GM18517 (cell line): ENCODE measurements around the gene ADRB2.
A peak's percentile ranks its signal among the peaks of the same experiment; 100 is the strongest.

Source experiments
- ATAC-seq: cut with Tn5 transposase; IDR thresholded peaks from one replicate; pipeline ENCODE4 v1.9.1; 2021; ENCODE audit warnings: mild to moderate bottlenecking, moderate library complexity; ENCODE audit not compliant: unreplicated experiment

Gene ADRB2

GRCh38 chr5:148830211-148830610 is 3.8 kb downstream of the ADRB2 start:
- ATAC-seq, result no peak

GRCh38 chr5:148831590-148832565 is 5.5 kb downstream of the ADRB2 start:
- ATAC-seq, result peak; percentile 94

DNA sequence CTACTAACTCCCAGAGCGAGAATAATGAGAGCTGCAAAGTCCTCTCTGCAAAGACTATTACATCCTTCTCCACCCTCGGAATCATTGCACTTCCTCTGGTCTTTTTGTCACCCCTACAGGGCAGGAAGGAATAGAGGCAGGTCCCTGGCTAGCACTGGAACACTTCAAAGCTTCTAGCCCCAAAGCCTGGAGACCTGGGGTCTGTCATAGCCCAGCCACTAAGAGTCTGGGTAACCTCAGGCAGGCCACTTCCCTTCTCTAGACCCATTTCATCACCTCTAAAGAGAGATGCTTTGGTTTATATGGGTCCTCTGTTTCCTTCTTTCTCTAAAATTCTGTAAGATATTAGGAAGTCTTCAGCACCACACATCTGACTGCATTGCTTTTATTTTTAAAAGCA is 6.7 kb downstream of the ADRB2 start:
- ATAC-seq, result no peak

- ATAC-seq, result no peak
Measured at GRCh38 chr5:148833925-148834324, 7.5 kb downstream of the ADRB2 start.

GRCh38 chr5:148834689-148835088 is 8.3 kb downstream of the ADRB2 start:
- no peak for ATAC-seq

DNA sequence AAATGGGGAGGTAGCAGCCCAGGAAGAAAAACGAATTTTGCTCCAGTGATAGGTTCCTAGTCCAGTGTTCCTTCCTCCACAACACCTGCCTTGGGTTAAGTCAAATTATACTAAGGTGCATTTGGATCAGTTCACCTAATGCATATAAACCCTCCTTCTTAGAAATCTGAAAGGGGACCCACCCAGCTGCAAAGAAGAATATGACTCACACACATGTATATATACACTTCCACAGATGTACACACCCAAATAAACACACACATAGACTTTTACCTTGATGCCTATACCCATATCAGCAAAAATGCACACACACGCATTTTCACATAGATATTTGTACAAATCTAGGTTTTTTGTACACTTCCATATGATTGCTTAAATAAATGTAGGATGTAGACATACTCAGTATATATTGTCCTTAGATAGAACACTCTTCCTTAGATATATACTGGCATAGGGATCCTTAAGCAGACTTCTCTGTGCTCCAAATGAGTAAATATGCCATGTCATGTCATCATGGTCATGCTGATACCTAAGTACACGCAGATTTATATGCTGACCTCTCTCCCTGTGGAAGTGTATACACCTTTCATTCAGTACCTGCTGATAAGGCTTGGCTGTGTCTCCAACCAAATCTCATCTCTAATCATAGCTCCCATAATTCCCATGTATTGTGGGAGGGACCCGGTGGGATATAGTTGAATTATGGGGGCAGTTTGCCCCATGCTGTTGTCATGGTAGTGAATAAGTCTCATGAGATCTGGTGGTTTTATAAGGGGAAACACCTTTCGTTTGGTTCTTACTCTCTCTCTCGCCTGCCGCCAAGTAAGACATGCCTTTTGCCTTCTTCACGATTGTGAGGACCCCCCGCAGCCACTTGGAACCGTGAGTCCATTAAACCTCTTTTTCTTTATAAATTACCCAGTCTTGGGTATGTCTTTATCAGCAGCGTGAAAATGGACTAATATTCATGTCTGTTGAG is 10.2 kb downstream of the ADRB2 start:
- no peak for ATAC-seq

- no peak for ATAC-seq
Measured at GRCh38 chr5:148837383-148837782, 11.0 kb downstream of the ADRB2 start.

GRCh38 chr5:148838357-148838756 is 11.9 kb downstream of the ADRB2 start:
- ATAC-seq, result no peak

GRCh38 chr5:148839960-148840359 is 13.5 kb downstream of the ADRB2 start:
- ATAC-seq, result no peak

DNA sequence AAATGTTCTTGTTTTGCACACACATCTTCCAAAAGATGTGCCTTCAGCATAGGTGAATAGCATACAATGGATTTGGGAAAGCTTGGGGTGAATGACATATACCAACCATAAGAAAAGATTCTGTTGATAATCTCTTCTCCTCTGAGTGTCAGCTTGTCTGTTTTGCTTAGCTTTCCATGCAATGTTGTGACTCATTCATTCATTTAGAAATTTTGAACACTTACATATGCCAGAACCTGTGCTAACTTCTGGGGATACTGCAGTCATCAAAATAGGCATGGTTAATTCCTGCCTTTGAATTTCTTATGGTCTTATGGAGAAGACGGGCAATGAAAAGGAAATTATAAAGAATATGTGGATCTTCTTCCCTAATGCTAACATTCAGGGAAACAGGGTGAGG is 14.1 kb downstream of the ADRB2 start:
- no peak for ATAC-seq

- no peak for ATAC-seq
Measured at GRCh38 chr5:148841519-148841918, 15.1 kb downstream of the ADRB2 start.

GRCh38 chr5:148842161-148842560 is 15.8 kb downstream of the ADRB2 start:
- no peak for ATAC-seq

DNA sequence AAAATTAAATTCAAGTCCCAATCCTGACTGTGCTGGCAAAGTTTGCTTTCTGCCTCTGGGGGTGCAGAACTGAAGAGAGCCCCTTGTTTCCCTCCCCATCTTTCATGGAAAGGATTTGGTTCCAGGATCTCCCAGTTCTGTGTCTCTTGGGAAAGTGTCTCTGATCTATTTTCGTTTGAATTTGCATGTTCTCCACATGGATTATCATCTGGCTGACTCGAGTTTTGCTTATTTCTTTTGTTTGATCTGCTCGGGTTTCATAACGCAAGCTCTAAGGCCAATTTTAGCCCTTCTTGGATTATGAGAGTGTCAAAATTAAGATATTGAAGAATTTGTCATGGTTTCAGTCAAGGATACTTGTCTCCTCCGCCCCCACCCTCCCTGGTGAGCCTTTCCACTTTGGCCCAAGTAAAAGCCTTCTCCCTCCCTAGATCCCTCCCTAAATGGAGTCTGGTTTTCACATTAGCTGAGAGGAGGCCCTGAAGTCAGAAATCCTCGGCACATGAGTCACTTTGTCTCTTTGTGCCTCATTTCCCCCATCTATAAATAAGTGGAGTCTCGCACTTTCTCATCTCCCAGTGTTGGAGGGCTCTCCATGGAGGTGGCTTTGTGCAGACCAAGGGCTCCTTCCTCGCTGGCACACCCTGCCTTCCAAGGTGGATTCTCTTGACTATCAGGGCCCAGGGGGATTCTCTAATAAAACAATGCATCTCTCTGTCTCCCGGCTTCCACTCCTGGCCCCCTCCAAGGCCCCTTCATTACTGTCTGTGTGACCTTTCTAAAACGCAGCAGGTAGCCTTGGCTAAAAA is 17.3 kb downstream of the ADRB2 start:
- ATAC-seq, result no peak

DNA sequence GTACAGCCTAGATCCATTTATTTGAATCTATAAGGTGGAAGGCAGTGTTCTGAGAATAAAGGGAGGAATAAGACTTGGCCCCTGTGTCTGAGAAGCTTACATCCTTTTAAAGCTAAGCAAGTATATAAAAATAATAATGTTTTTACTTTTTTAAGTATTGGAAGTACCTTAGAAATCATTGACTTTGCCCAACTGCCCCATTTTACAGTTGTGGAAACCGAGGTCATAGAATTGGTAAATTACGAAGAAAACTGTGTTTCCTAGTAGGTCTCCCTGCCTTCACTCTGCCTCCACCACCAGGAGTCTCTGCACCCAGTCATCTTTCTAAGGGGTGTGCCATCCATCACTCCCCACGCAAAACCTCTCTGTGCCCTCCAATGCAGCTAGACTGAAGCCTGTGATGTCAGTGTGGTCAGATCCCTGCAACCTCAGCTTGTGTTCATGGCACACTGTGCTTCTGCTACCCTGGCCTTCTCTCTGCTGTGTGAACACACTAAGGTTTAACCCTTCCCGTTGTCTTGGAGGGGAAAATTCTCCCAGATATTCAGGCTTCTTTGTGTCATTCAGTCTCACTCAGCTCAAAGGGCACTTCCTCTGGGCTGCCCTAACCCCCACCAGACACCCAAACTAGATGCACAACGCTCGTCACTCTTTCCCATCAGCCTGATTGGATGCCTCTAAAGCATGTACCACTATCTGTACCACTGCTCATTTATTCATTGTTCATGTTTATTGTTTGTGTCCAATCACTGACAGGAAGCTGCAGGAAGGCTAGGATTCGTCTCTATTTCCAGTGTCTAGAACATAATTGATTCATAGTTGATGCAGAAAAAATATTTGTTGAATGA is 18.2 kb downstream of the ADRB2 start:
- no peak for ATAC-seq

DNA sequence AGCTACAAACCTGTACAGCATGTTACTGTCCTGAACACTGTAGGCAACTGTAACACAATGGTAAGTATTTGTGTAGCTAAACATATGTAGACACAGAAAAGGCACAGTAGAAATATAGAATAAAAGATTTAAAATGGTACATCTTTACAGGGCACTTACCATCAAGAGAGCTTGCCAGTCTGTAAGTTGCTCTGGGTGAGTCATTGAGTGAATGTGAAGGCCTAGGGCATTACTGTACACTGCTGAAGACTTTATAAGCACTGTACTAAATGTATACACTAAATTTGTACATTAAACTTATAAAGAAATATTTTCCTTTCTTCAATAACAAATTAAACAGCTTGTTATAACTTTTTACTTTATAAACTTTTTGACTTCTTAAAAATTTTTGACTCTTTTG is 20.5 kb downstream of the ADRB2 start:
- no peak for ATAC-seq

- no peak for ATAC-seq
Measured at GRCh38 chr5:148847456-148847855, 21.0 kb downstream of the ADRB2 start.

DNA sequence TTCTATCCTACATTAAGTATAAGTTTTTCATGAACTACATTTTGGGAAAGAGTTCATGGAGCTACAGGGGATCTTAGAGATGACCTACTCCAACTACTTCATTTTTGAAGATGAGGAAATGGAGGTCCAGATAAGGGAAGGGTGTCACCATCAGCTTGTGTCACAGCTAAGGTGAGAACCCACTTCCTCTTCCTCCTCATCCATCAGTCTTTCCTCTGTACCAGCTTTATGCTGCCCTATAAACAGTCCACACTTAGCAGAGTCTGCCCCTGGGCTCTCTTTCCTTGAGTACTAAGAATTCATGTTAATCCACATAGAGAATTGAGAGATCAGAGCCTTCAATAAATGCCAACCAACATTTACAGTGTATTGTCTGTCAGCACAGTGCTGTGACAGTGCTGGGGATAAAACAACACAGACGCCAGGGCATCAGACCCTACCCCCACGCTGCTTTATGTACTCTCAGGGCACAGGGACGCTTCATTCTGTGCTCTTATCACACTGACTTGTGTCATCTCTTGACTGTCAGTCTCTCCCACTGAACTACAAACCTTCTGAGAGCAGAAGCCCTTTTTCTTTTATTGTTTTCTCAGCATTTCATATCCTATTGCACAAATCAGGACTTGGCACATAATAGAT is 22.1 kb downstream of the ADRB2 start:
- no peak for ATAC-seq

DNA sequence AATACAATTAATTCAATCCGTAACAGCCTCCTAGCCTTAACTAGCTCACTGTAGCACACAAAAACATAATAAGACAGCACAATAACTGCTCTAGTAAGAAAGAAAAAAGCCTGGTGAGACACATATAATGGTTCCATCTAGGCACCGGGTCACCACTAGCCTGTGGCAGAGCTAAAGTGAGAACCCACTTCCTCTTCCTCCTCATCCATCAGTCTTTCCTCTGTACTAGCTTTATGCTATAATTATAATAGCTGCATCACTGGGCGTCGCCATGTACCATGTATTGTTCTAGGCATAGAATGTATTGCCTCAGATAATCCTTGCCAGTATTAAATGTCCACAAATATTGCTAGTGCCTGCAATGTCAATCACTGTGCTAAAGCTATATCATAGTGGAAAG is 23.1 kb downstream of the ADRB2 start:
- no peak for ATAC-seq

GRCh38 chr5:148850836-148851235 is 24.4 kb downstream of the ADRB2 start:
- no peak for ATAC-seq
